ENCODE results near the gene LTBP2.
"Not testable (repeated sequence)": the region's sequence is repeated elsewhere in the genome, so short reads cannot be mapped to it uniquely, and the experiment has no call there.

The LTBP2 gene

GRCh38 chr14:74539503-74539902 is 72.5 kb downstream of the LTBP2 start:
- in situ Hi-C loops (cut with MboI; ENCODE audit: low pct_unique_long_range_greater_than_20kb, low sequenced_read_pairs, unreplicated experiment), result no loop called here
- DNase-seq (ENCODE audit: low spot score), result no peak
- no peak for TF ChIP-seq CTCF (IDR thresholded peaks at IDR 0.05; ENCODE audit: extremely low read depth, insufficient read depth, missing control alignments)

- in situ Hi-C loops (cut with MboI; ENCODE audit: low pct_unique_long_range_greater_than_20kb, low sequenced_read_pairs, unreplicated experiment), result no loop called here
- DNase-seq (ENCODE audit: low spot score), result no peak
Measured at GRCh38 chr14:74538411-74539391, 73.3 kb downstream of the LTBP2 start.

GRCh38 chr14:74536336-74536735 is 75.7 kb downstream of the LTBP2 start:
- in situ Hi-C loops (cut with MboI; ENCODE audit: low pct_unique_long_range_greater_than_20kb, low sequenced_read_pairs, unreplicated experiment); DNase-seq (ENCODE audit: low spot score): not testable (repeated sequence)

More at GRCh38 chr14:74538411-74539391, 73.3 kb downstream of the LTBP2 start:
- no peak for TF ChIP-seq CTCF (IDR thresholded peaks at IDR 0.05; ENCODE audit: extremely low read depth, insufficient read depth, missing control alignments)

GRCh38 chr14:74535756-74536325 is 76.2 kb downstream of the LTBP2 start:
- DNase-seq (ENCODE audit: low spot score), result no peak
- no peak for TF ChIP-seq CTCF (IDR thresholded peaks at IDR 0.05; ENCODE audit: extremely low read depth, insufficient read depth, missing control alignments)
- in situ Hi-C loops (cut with MboI; ENCODE audit: low pct_unique_long_range_greater_than_20kb, low sequenced_read_pairs, unreplicated experiment), result no loop called here

- DNase-seq (ENCODE audit: low spot score), result no peak
Measured at GRCh38 chr14:74533576-74533975, 78.5 kb downstream of the LTBP2 start.

GRCh38 chr14:74532246-74532645 is 79.8 kb downstream of the LTBP2 start:
- no peak for TF ChIP-seq CTCF (IDR thresholded peaks at IDR 0.05; ENCODE audit: extremely low read depth, insufficient read depth, missing control alignments)
- no peak for DNase-seq (ENCODE audit: low spot score)
- in situ Hi-C loops (cut with MboI; ENCODE audit: low pct_unique_long_range_greater_than_20kb, low sequenced_read_pairs, unreplicated experiment), result no loop called here

More at GRCh38 chr14:74533576-74533975, 78.5 kb downstream of the LTBP2 start:
- in situ Hi-C loops (cut with MboI; ENCODE audit: low pct_unique_long_range_greater_than_20kb, low sequenced_read_pairs, unreplicated experiment), result no loop called here
- no peak for TF ChIP-seq CTCF (IDR thresholded peaks at IDR 0.05; ENCODE audit: extremely low read depth, insufficient read depth, missing control alignments)

GRCh38 chr14:74531467-74531866 is 80.6 kb downstream of the LTBP2 start:
- TF ChIP-seq CTCF (IDR thresholded peaks at IDR 0.05; ENCODE audit: extremely low read depth, insufficient read depth, missing control alignments), result no peak
- DNase-seq (ENCODE audit: low spot score), result no peak

More at GRCh38 chr14:74531467-74531866, 80.6 kb downstream of the LTBP2 start:
- in situ Hi-C loops (cut with MboI; ENCODE audit: low pct_unique_long_range_greater_than_20kb, low sequenced_read_pairs, unreplicated experiment), result no loop called here
